ENCODE results near the gene LMNA.

LMNA gene

DNA sequence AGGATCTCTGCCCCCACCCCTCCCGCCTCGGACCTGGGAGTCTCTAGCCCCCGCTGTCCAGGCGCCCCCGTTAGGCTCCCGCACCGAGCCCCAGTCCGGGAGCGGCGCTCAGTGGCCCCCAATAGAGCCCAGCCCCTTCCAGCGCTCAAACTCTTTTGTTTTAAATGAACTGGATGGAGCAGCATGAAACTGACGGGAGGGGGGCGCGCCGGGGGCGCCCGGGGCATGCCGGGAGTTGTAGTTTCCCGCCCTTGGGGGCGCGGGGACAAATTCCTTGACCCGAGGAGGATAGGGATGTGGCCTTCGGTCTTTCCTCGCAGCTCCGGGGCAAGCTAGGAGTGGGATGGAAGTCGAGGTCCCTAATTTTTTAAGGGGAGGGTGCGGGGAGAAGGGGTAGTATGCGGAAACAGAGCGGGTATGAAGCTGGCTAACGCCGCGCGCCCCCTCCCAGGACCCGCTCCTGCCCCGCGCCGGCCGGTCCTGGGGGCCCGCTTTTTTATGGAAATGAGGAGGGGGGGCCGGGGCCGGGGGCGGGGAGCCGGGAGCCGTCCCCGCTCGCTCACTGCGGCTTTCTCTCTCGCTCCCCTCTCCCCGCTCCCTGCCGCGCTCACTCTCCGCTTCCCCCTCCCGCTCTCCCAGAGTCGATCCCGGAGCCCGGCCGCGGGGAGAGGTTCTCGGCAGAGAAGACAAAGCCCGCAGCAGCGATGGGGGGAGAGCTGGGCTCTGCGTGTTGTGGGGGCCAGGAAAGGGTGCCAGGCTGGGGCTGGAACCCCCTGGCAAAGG is 32.0 kb upstream of the LMNA start, which contains the start of gene MEX3A:
Gene MEX3A (minus strand): TSS at position 157 of the 783 bp plus-strand sequence. CDS start 467 bp downstream, outside the sequence.
- peak; percentile 50 for DNase-seq

DNA sequence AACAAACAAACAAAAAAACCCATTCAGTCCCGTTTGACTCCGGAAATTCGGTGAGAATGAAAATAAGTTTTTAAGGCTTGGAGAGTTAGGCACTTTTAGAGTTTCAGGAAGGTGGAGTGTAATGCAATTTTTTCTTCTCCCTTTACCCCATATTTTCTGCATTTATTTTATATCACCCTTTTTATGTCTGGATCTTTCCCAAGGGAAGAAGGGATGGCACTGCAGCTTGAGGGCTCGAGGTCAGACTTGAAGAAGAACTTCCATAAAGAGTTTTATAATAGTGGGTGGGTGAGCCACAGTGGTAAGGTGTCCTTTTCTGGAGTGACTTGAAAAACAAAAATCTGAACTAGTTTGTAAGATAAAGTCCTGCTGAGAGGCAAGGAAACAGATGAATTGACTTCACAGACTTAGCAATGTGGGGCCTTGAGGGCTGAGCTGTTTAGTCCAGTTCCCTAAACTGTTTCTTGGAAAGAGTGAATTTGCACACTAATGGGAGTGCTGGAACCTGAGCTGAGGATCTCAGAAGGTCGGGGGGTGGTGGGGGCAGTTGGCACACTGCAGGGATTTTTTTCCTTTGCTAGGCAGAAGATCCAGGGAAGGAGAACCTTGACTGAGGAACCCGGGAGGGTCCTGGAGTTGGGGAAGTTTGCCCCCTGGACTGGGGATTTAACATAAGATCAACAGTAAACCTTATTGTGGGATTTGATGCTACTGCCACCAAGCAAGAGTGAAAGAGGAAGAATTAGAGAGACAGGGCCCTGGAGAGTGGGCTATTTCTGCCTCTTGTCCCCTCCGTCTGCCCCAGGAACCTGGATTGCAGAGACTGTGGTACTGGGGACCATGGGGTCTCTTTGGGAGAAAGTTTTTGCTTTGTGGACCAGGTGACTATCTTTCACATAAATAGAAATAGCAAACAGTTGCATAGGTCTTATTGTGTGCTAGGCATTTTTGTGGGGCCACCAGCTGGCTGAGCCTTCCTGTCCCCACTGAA is 30.4 kb upstream of the LMNA start:
- no peak for DNase-seq

DNA sequence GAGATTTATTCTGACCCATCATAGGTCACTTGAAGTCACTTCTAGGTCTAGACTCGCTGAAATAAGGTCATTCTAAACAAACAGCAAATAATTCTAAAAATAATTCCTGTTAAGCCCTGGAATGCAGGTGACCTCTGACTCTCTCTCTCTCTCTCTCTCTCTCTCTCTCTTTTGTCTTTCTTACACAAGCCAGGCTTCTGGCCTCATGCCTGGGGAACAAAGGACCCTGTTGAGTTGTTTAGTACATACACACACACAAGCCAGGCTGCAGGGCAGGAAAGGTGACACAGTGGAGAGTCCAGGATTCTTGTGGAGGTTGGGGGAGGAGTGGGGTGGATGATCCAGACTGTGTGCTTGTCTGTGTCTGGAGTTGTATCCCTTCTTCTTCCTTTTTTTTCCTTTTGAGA is 28.3 kb upstream of the LMNA start:
- DNase-seq = no peak

DNA sequence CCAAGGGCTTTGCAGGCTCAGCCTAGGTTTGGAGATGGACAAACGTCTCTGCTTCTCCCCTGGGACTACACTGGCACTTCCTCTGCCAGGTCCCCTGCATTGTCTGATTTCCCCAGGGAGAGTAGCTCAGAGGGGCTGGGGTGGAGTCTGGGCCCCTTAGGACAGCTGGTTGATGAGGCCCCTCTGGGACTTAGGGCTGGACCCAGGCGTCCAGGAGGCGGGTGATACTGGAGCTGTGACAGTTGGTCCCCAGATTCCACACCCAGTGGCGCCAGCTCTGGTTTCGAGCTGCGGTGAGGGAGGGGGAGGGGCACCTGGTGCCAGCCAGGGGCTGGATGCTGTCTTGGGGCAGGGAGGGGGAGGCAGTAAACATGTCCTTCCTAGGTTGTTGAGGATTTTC is 24.8 kb upstream of the LMNA start:
- no peak for DNase-seq

DNA sequence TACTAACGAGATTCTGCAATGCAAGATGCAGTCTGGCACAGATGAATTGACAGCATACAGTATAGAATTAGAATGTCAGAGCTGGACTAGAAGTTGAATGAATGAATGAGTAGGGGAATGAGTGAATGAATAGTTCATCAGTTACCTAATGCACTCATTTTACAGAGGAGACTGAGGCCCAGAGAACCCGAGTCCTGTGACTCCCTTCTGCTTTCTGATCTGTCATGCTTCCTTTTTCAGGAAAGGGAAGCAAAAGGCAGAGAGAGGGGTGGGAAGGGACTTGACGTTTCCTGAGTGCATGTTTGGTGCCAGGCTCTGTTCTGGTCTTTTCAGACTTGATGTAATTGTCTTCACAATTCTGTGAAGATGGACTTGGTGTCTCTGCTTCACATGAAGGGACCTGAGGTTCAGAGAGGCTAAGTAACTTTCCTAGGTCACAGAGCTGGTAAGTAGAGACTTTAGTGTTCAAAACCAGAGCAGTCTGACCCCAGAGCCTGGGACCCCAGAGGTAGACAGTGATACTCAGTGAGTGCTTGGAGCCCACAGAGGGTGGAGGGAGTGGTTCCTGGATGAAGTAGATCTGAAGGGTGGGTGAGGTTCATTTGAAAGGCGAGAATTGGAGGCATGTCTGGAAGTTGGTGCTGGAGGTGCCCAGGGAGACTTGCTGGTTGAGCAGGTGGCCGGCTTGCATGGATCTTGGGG is 24.2 kb upstream of the LMNA start:
- DNase-seq = no peak

DNA sequence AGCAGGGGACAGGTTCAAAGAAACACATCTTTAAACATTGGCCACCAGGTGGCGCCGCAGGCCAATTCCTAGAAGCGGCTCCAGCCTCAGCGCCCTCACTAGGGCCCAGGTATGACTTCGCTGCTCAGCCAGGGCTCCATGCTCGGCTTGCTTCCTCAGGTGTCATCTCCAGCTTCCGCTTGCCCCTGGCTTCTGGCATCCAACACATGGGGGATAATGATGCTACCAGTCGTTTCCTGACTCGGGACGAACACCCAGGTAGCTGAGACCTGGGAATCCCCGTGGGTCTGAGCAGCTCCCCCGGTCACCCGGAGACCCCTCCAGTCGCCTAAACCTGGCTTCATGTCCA is 23.7 kb upstream of the LMNA start:
- DNase-seq = peak; percentile 83

DNA sequence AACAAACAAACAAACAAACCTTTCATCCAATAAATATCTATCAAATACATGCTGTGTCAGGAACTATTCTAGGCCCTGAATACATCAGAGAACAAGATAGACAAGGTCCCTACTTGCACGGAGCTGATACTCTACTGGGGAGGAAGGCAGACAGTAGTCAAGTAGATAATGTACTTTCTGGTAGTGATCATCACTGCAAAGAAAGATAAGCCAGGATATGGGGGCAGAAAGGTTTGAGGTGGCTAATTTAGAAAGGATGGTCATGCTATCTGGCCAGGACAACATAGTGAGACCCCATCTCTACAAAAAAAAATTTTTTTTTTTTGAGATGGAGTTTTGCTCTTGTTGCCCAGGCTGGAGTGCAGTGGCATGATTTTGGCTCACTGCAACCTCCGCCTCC is 22.9 kb upstream of the LMNA start:
- DNase-seq = no peak

DNA sequence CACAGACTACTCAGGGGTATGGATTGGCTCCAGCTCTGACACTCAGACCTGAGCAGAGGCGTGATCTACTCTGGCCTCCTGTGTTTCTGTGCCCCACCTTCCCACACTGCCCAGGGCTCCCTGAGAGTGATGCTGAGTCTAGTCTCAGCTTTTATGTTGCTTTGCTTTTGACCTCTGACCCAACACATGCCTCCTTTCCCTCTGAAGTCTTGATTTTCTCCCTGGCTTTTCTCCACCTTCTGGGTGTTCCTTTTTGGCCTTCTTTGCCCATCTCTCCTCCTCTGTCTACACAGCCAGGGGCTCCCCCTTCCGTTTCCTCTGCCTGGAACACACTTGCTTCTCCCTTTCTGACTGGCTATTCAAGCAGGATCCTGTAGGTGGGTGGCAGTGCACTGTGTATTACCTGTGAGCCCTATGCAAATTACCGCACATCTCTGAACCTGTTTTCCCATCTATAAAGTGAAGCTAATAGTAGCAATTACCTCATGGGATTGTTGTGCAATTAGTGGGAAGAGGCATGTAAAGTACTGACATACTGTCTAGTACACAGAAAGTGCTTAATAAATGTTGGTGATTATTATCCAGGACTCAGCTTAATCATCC is 18.5 kb upstream of the LMNA start:
- DNase-seq = no peak

DNA sequence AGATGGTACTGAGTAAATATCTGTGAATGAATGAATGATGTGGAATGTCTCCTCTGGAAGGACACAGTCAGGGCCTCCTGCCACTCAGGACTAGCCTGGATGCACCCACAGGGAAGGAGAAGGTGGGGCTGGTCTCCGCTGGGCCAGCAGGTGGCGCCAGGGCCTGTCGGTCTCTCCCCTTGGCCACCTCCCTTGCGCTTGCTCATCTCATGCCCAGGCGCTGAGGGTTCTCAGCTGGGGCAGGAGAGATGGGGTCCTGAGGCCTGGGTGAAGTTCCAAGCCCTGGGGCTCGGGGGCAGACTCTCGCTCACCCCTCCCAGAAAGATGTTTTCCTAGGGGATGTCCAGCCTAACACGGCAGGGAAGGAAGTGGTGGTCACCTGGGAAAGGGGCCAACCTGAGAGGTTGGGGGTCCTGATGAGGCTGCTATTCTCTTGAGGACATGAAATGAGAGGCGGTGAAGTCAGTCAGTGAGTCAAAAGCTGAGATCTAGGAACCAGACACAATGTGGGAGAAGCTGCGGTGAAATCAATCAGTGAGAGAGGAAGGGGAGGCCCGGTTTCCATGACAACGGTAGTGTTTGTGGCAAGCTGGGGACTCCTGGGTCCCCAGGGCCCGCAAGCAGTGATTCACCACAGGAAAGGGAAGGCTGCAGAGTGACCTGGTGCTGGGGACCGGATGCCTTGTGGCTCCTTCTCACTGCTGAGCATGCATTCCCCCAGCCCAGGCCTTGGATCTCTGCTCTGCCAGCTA is 17.7 kb upstream of the LMNA start:
- peak; percentile 96 for DNase-seq

DNA sequence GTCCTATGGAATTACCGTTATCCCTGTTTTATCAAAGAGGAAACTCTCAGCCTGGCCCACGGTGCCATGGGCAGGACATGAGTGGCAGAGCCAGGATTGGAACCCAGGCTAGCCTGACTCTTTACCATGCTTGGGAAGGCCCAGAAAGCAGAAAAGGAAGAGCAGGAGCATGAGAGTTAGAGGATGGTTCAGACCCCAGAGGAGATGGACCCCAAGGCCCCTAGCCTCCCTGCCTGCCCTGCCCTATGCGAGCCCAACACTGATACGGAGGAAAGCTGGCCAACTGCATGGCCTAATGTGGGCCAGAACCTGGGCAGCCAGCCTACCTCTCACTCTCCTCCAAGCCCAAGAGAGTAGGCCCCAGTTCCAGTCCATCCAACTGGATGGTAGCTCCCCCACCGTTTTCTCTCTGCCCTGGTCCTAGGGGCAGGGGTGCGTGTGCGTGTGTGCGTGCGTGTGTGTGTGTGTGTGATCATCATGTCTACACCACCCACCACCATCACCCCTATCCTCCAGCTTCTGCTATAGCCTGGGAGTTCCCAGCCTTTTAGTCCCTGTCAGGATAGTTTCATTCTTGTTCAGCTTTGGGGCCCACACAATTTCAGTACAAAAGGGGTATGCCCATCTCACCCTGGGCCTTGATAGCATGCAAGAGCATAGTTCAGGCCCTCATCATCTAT is 16.9 kb upstream of the LMNA start:
- DNase-seq = no peak

DNA sequence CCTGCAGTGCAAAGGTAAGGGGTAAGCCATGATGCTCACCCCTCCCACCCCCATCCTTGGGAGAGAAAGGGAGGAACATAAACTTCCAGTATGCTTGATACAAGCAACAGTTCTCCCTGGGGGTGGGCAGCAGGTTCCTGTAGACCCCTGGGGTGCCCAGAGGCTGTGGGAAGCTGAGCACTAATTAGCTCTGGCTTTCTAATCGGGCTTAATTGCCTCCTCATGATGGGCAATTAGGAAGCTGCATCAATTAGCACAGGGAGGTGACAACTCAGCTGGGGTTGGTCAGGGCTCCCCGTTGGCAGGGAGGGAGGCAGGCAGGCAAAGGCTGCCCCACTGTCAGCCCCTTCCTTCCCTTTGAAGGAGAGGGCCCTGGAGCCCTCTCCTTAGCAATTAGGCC is 15.7 kb upstream of the LMNA start:
- DNase-seq = no peak

DNA sequence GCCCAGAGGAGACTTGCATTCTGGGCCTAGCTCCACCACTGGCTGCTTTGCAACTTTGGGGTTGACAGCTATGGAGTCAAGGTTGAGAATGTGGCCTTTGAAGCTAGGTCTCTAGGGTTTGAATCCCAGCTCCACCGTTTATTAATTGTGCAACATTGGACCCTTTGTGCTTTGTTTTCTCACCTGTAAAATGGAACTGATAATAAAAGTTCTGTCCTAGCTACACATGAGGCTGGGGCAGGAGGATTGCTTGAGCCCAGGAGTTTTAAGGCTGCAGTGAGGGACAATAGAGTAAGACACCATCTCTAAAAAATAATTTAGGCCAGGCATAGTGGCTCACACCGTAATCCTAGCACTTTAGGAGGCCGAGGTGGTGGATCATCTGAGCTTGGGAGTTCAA is 15.2 kb upstream of the LMNA start:
- DNase-seq = no peak

DNA sequence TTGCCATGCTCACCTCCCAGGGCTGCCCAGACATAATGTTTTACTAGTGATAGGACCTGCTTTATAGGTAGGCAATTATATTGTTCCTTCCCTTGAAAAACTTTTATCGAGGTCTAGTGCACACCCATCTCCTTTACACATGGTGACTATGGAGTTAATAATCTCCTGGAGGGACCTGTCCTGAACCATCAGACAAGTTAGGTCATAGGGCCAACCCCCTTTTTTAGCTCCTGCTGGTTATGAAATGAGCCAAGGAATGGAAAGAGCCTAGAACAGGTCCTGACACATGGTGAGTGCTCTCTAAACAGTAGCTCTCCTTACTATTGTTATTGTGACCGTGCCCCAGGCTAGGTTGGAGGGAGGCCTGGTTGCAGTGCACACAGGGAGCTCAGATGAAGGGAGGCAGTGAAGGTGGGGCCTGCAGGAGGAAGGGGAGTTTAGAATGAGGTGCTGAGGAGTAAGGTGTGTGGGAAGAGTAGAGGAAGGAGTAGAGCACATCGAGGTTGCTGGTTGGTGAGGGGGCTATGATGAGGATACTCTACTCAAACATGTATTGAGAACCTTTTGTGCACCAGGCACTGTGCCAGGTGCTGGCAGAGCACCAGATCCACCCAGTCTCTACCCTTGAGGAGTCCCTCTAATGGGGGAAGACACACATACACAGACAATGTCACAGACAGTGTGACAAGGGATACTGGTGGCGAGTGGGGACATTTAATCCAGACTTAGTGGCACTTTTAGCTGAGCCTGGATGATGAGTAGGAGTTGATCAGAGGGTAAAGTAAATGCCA is 14.1 kb upstream of the LMNA start:
- DNase-seq = no peak

DNA sequence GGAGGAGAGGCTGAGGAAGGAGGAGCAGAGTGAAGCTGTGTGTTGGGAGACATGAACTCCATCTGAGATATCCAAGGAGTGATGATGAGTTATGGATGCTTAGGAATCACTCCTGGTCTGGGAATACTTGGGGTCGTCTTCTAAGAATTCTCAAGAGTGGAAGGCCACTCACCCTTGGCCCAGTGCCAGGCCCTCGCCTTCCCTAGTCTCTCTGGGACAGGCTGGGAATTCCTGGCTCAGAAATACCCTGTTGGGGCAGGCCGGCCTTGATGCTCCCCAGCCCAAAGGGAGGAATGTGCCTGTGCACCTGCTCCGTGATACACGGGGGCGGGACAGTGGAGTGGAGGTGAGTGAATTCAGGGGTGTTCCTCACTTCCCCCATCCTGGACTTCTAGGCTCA is 12.6 kb upstream of the LMNA start:
- no peak for DNase-seq

DNA sequence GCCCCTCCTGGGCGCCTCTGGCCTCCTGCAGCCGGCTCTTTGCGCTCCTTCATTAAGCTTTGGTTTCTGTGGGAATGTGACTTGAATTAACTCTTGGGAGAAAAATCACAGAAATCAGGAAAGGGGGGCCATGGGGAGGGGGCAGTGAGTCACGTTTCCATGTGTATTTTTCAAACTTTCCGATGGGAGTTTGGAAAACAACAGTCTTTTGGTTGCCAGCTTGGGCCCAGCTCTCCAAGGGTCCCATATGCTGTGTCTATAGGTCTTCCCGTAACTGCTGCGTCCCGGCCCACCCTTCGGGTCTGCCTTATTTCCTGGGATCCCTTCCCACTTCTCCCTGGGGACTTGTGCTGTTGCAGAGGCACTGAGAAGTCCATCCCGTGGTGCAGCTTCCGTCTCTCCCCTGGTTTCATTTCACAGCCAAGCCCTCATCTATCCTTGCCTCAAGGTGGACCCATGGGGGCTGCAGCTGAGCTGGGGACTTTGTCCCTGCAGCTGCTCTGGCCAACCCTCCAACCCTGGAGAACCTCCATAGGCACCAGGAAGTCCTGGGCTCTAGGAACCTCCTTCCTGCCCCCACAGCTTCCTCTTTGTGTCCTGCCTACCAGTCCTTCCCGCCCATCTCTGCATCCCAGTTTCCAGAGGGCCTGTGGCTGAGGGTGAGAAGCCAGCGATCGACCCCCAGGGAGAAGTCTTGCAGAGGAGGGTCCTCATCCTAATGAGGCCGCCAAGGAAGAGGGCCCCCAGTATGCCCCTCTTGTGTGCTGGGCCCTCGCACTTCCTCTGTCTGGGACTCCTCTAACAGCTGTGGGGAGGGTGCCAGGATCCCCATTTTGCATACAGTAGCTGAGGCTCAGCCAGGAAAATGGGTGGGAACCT is 11.6 kb upstream of the LMNA start:
- no peak for DNase-seq

DNA sequence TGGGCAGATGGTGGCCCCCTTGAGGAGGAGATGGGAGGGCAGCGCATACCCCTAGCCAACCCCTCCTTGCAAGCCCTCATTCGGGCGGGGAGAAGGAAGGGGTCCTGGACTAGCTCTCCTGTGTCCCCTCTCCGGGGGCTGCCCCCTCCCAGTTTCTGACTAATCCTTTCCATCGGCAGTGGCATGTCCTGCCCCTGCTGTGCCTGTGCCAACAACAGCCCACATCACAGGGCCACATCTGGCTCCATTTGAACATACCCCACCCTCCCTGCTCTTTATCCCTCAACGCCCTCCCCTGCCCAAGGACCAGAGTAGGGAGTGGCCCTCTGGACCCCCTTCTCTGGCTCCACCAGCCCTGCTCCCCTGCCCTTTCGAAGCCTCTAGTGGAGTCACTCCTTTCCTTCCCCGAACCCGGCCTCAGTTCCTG is 11.0 kb upstream of the LMNA start:
- DNase-seq = no peak

DNA sequence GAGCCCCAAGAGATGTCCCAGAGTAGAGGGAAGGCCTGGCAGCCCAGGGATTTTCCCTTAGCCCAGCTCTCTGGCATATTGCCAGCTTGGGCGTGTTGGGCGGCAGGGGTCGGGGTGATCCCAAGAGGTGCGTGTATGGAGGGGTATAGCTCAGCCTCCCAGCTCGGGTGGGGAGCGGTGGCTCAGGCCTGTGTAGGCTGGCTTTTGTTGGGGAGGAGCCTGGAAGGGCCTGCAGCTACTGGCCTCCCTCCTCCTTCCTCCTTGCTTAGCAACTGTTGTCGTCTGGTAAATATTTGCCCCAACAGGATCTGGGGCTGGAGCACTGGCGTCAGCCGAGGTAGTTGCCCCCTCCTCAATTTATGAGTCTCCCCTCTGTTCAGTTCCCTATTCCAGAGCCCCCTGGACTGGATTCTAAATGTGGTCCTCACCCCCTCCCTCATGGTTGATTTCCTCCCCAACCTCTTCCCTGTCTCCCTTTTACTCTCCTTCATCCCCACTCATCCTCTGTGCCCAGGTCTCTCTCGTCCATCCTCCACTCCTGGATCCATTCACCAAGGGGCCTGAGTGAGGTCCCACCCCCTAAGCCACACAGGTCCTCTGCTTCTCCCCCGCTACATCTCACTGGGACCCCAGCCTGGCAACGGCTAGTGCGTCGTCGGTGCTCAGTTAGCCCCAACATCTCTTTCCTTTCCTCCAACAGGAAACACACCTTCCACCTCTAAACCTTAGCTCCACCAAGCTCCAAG is 10.3 kb upstream of the LMNA start:
- peak; percentile 87 for DNase-seq

DNA sequence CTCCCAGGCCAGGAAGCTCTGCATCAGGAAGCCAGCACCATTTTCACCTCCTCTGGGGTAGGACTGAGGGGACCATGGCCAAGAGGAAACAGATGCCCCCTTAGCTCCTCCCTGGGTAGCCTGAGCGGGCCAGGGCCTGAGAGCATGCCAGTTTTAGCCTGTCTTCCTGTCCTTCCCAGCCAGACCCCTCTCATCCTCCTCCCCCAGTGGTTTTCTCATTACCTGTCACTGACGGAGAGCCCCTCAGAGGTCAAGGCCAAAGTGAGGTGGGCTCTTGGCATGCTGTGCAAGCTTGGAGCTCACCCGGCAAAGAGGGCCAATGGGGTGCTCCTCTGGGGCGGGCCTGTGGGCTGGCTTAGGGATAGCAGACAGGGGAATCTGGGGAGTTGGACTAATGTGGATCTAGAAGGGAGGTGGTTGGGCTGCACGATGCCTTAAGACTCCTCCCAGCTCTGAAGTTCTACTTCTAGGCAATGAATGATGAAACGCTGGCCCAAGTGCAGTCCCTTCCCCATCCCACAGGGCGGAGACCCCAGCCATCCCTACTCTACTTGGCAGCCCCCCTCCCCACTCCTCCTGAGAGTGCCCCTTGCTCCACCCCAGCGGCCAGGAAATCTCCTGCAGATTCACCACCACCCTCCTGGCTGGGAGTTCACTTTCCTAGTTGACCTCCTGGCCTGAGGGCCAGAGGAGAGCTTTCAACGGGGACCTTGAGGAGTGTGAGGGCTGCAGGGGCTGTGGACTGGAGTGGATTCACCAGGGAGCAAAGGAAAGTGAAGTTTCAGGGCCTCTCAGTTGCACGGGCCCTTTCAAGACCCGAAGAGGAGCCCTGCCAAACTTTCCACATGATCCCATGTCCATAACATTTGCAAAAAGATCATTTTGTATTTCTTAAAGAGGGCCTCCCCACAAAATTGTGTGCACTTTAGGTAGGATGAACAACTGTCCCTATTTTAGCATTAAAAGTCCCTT is 9.4 kb upstream of the LMNA start:
- no peak for DNase-seq

All from CD4-positive, alpha-beta T cell treated with Interferon gamma for 1 hour (primary cell).